Measurements from ENCODE around the gene IL24. TPM values are rescaled to one million over a fixed set of nuclear protein-coding genes. Genes with fewer than 3 reads are reported as not detected.

Gene IL24
- total RNA-seq, 1 donor from 2014 or later, result not detected

- Mint-ChIP-seq H3K4me1 (ENCODE audit: low read depth) (peaks cover 8% of the 10 kb centered on the region), H3K36me3 (ENCODE audit: insufficient read depth) (no peaks in the 10 kb centered on the region), H3K4me3 (ENCODE audit: low read depth) (no peak overlapping the region), H3K27me3 (peaks cover 48% of the 10 kb centered on the region), H3K27ac (no peak overlapping the region), H3K9me3 (ENCODE audit: low read depth) (no peaks in the 10 kb centered on the region)
- no peak for DNase-seq (ENCODE audit: low spot score, unreplicated experiment)
- no peak for TF ChIP-seq CTCF (IDR thresholded peaks at IDR 0.05; ENCODE audit: unreplicated experiment)
These were observed 1.7 kb downstream of the IL24 start for GRCh38 chr1:206898915-206899431.

GRCh38 chr1:206899717-206900116 lies 2.5 kb downstream of the IL24 start:
- Mint-ChIP-seq H3K4me3 (ENCODE audit: low read depth) (no peak overlapping the region), H3K9me3 (ENCODE audit: low read depth) (no peaks in the 10 kb centered on the region), H3K4me1 (ENCODE audit: low read depth) (peaks cover 8% of the 10 kb centered on the region), H3K36me3 (ENCODE audit: insufficient read depth) (no peaks in the 10 kb centered on the region), H3K27ac (no peak overlapping the region), H3K27me3 (peaks cover 50% of the 10 kb centered on the region)
- no peak for TF ChIP-seq CTCF (IDR thresholded peaks at IDR 0.05; ENCODE audit: unreplicated experiment)
- no peak for DNase-seq (ENCODE audit: low spot score, unreplicated experiment)

DNA sequence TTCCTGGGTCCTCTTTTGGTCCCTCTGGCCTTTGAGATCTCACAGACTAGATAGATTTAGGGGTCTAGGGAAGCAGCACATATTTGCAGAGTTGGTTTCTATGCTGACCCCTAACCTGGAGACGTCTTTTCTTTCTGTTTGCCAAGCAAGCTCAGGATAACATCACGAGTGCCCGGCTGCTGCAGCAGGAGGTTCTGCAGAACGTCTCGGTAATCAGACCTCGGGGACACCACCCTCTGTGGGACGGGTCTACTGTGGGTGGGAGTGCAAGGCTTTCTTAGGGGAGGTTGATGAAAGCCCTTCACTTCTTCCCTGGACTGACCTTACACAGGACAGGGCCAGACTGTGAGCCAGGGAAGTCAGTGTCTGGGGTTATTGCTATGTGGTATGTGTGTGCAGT lies 2.9 kb downstream of the IL24 start:
- Mint-ChIP-seq H3K4me1 (ENCODE audit: low read depth) (peaks cover 8% of the 10 kb centered on the region), H3K4me3 (ENCODE audit: low read depth) (no peak overlapping the region), H3K27ac (no peak overlapping the region), H3K36me3 (ENCODE audit: insufficient read depth) (no peaks in the 10 kb centered on the region), H3K27me3 (peaks cover 54% of the 10 kb centered on the region), H3K9me3 (ENCODE audit: low read depth) (no peaks in the 10 kb centered on the region)
- no peak for TF ChIP-seq CTCF (IDR thresholded peaks at IDR 0.05; ENCODE audit: unreplicated experiment)
- DNase-seq (ENCODE audit: low spot score, unreplicated experiment), result no peak

- no peaks in the 10 kb centered on the region for H3K4me1 Mint-ChIP-seq (ENCODE audit: low read depth)
- no peaks in the 10 kb centered on the region for H3K36me3 Mint-ChIP-seq (ENCODE audit: insufficient read depth)
- peaks cover 67% of the 10 kb centered on the region for H3K27me3 Mint-ChIP-seq
- TF ChIP-seq CTCF (IDR thresholded peaks at IDR 0.05; ENCODE audit: unreplicated experiment), result no peak
- H3K27ac Mint-ChIP-seq, result no peak overlapping the region
- H3K4me3 Mint-ChIP-seq (ENCODE audit: low read depth), result no peak overlapping the region
- DNase-seq (ENCODE audit: low spot score, unreplicated experiment), result no peak
- no peaks in the 10 kb centered on the region for H3K9me3 Mint-ChIP-seq (ENCODE audit: low read depth)
These were observed 4.7 kb downstream of the IL24 start for GRCh38 chr1:206901944-206902343.

DNA sequence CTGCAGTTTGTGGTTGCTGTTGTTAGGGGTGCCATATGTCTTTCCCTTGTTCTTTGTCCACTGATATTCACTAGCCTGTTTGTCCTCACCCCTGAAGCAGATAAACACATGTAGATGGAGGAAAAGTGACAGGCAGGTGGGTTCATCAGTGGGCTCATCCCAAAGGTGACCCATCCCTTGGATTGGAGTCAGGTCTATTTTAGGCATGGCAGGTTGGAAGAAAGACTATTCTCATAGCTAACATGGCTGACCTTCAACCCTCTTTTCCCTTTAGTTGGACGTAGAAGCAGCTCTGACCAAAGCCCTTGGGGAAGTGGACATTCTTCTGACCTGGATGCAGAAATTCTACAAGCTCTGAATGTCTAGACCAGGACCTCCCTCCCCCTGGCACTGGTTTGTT lies 5.5 kb downstream of the IL24 start:
- H3K4me1 Mint-ChIP-seq (ENCODE audit: low read depth), result no peaks in the 10 kb centered on the region
- H3K27ac Mint-ChIP-seq, result no peak overlapping the region
- no peaks in the 10 kb centered on the region for H3K36me3 Mint-ChIP-seq (ENCODE audit: insufficient read depth)
- no peak for DNase-seq (ENCODE audit: low spot score, unreplicated experiment)
- no peak for TF ChIP-seq CTCF (IDR thresholded peaks at IDR 0.05; ENCODE audit: unreplicated experiment)
- no peaks in the 10 kb centered on the region for H3K9me3 Mint-ChIP-seq (ENCODE audit: low read depth)
- H3K4me3 Mint-ChIP-seq (ENCODE audit: low read depth), result no peak overlapping the region
- H3K27me3 Mint-ChIP-seq, result peaks cover 71% of the 10 kb centered on the region
